Adipocyte (in vitro differentiated cells): ENCODE measurements around the gene PPP4C.
"Not testable (repeated sequence)": the region's sequence is repeated elsewhere in the genome, so short reads cannot be mapped to it uniquely, and the experiment has no call there.

Experiments
- DNase-seq: peaks from one replicate; pipeline ENCODE4 v3.0.0-alpha.2; 2015; ENCODE audit warnings: low read depth
- H3K27me3 ChIP-seq: replicated peaks from 2 replicates; pipeline ENCODE4 v1.7.0; 2013; ENCODE audit warnings: mild to moderate bottlenecking, low read length, moderate library complexity; ENCODE audit not compliant: control insufficient read depth, insufficient read depth
- H3K36me3 ChIP-seq: 2 replicates; pipeline ENCODE4 v1.7.0; 2013; ENCODE audit warnings: low read length, mild to moderate bottlenecking, moderate library complexity; ENCODE audit not compliant: control insufficient read depth, insufficient read depth, severe bottlenecking
- H3K4me1 ChIP-seq: 2 replicates; pipeline ENCODE4 v1.7.0; 2013; ENCODE audit warnings: mild to moderate bottlenecking, low read length, moderate library complexity; ENCODE audit not compliant: control insufficient read depth, insufficient read depth
- H3K4me3 ChIP-seq: 2 replicates; pipeline ENCODE4 v1.7.0; 2013; ENCODE audit warnings: mild to moderate bottlenecking, low read length, moderate library complexity
- H3K9ac ChIP-seq: 2 replicates; pipeline ENCODE4 v1.7.0; 2013; ENCODE audit warnings: mild to moderate bottlenecking, low read length, moderate library complexity
- H3K9me3 ChIP-seq: 2 replicates; pipeline ENCODE4 v1.7.0; 2013; ENCODE audit warnings: mild to moderate bottlenecking, low read length, moderate library complexity; ENCODE audit not compliant: control insufficient read depth

PPP4C gene

DNA sequence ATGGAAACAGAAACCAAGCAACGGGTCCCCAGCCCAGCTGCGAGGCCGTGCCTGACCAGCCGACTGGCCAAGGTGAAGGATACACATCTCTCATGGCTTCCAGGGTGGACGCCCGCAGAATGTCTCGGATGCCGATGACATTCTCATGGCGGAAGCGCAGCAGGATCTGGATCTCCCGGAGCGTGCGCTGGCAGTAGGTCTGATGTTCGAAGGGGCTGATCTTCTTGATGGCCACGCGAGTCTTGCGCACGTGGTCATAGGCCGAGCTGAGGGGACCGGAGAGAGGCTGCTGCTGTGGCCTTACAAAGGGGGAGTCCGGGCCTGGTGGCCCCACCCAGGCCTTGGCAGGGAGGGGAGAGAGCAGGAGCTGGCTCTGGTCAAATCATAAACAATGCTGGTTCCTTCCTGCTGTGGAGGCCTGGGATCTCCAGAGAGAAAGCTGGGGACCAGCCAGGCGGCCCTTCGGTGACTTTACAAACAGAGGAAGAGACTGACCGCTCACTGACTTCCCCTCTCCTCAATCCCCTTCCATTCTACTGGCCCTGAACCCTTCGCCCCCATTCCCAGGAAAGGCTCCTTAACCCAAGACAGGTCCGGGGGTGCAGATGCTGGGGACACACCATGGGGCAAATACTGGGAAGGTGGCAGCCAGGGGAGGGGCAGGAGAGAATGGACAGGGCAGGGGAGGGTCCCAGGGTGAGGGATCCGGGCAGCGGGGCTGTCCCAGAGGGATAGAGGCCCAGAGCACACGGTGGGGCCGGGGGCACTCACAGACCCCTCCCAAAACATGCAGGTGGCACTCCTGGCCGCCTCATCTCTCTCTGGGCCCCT is 46.2 kb downstream of the PPP4C start:
- no peak for DNase-seq
- Histone ChIP-seq H3K36me3 (peaks cover 22% of the 10 kb centered on the region), H3K4me3 (peak overlapping the region; percentile 78), H3K27me3 (no peaks in the 10 kb centered on the region), H3K4me1 (peaks cover 26% of the 10 kb centered on the region), H3K9ac (peak overlapping the region; percentile 83), H3K9me3 (no peaks in the 10 kb centered on the region)

- Histone ChIP-seq H3K36me3 (peaks cover 14% of the 10 kb centered on the region), H3K4me3 (peak overlapping the region; percentile 78), H3K9me3 (no peaks in the 10 kb centered on the region), H3K9ac (peak overlapping the region; percentile 83), H3K4me1 (peaks cover 26% of the 10 kb centered on the region), H3K27me3 (no peaks in the 10 kb centered on the region)
- peak; percentile 45 for DNase-seq
Measured at GRCh38 chr16:30122604-30123160, 46.9 kb downstream of the PPP4C start.

GRCh38 chr16:30124985-30125379 is 49.2 kb downstream of the PPP4C start:
- H3K4me1 ChIP-seq = peaks cover 26% of the 10 kb centered on the region
- H3K27me3 ChIP-seq = no peaks in the 10 kb centered on the region
- no peaks in the 10 kb centered on the region for H3K36me3 ChIP-seq
- no peak for DNase-seq
- H3K9me3 ChIP-seq = no peaks in the 10 kb centered on the region
- H3K9ac ChIP-seq = peak overlapping the region; percentile 27
- H3K4me3 ChIP-seq = no peak overlapping the region

GRCh38 chr16:30125690-30126089 is 49.9 kb downstream of the PPP4C start:
- peaks cover 26% of the 10 kb centered on the region for H3K4me1 ChIP-seq
- H3K9ac ChIP-seq, H3K36me3 ChIP-seq, DNase-seq, H3K9me3 ChIP-seq, H3K4me3 ChIP-seq, H3K27me3 ChIP-seq: not testable (repeated sequence)

DNA sequence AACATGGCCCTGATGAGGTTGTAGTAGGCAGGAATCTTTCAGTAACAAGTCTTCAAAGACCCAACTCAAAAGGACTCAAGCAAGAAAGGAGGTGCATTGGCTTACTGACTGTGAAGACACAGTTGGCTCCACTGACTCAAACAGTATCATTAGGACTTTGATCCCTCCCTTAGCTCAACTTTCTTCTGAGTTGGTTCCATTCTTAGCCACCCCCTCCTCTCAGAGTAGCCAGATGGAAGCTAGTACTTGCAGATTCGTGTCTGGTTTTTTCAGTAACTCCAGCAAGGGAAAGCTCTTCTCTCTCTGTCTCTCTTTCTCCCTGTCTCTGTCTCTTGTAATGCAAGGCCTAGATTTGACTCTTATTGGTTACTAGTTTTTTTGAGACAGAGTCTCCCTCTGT is 52.2 kb downstream of the PPP4C start:
- Histone ChIP-seq H3K36me3 (no peaks in the 10 kb centered on the region), H3K4me1 (peaks cover 15% of the 10 kb centered on the region), H3K27me3 (no peaks in the 10 kb centered on the region), H3K9me3 (no peaks in the 10 kb centered on the region), H3K9ac (no peak overlapping the region), H3K4me3 (no peak overlapping the region)
- no peak for DNase-seq

DNA sequence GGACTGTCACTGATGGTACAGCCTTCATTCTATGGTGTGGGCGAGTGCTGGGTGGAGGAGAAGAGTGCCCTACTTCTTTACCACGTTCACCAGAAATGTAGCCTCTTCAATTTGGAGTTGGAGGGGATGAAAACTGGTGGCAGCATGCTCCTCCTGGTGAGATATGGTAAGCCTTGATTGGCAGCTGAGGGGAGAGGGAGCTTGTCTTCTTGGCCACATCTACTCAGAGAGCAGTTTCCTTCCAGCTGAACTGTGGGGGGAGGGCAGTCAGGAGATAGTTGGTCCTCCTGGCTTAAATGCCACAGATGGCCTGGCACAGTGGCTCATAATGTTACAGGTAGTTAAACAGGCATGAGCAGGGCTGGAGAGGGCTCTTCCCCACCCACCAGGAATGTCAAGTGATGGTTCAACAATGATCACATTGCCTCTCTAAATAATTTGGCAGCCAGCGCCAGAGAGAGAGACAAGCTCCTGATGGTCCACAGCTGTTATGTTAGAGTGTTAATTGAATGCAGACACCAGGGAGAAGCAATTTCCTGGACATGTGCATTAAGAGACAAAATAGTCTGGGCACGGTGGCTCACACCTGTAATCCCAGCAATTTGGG is 56.2 kb downstream of the PPP4C start:
- Histone ChIP-seq H3K4me1 (no peaks in the 10 kb centered on the region), H3K36me3 (no peaks in the 10 kb centered on the region), H3K4me3 (no peak overlapping the region), H3K9ac (no peak overlapping the region), H3K9me3 (no peaks in the 10 kb centered on the region), H3K27me3 (no peaks in the 10 kb centered on the region)
- peak; percentile 9 for DNase-seq

GRCh38 chr16:30132591-30132990 is 56.8 kb downstream of the PPP4C start:
- Histone ChIP-seq H3K4me3 (no peak overlapping the region), H3K36me3 (no peaks in the 10 kb centered on the region)
- no peak for DNase-seq

More at GRCh38 chr16:30132591-30132990, 56.8 kb downstream of the PPP4C start:
- Histone ChIP-seq H3K9ac (no peak overlapping the region), H3K9me3 (no peaks in the 10 kb centered on the region), H3K27me3 (no peaks in the 10 kb centered on the region), H3K4me1 (no peaks in the 10 kb centered on the region)
